C4-2B (cell line): ENCODE results near the gene NPHP4.

Experiments used
- ZFX ChIP-seq: fragments of 450-650 bp; IDR thresholded peaks from 2 replicates; pipeline ENCODE4 v1.6.1; 2017
- TF ChIP-seq, protein P1 (sequence below): fragments of 450-650 bp; conservative IDR thresholded peaks from 2 replicates; pipeline ENCODE4 v1.5.1; 2017; ENCODE audit warnings: mild to moderate bottlenecking

DNA sequence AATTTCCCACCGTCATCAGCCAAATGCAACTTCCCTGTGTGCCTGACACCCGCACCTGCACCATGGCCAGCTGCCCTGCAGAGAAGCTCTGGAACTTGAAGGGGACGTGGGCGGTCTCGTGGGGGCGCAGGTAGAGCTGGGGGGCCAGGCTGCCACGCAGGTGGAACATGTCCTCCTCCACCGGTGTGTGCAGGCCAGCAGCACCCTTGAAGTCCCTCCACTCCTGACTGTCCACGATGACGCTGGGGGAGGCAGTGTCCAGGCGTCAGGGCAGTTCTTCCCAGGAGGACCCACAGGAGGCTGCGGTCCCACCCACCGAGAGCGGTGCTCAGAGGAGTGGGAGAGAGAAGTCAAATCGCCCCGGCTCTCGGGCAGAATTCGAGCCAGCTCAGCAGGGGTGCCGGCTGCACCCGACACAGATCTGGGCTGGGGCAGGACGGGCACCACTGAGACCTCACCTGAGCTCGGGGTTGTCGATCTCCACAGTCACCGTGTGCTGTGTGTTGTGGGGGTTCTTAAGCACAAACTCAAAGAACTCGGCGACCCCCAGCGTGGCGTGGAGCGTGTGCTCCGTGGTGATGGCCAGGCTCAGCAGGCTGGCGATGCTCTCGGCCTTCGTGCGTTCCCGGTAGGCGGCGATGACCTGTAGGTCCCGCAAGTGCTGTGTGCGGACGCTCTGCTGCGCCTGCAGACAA is 117.7 kb downstream of the NPHP4 start:
- TF ChIP-seq, protein P1, sequence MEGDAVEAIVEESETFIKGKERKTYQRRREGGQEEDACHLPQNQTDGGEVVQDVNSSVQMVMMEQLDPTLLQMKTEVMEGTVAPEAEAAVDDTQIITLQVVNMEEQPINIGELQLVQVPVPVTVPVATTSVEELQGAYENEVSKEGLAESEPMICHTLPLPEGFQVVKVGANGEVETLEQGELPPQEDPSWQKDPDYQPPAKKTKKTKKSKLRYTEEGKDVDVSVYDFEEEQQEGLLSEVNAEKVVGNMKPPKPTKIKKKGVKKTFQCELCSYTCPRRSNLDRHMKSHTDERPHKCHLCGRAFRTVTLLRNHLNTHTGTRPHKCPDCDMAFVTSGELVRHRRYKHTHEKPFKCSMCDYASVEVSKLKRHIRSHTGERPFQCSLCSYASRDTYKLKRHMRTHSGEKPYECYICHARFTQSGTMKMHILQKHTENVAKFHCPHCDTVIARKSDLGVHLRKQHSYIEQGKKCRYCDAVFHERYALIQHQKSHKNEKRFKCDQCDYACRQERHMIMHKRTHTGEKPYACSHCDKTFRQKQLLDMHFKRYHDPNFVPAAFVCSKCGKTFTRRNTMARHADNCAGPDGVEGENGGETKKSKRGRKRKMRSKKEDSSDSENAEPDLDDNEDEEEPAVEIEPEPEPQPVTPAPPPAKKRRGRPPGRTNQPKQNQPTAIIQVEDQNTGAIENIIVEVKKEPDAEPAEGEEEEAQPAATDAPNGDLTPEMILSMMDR, result no peak
- no peak for TF ChIP-seq ZFX
